ENCODE measurements around the gene SOHLH1.

- no peak for TF ChIP-seq EZH2 (IDR thresholded peaks at IDR 0.05; ENCODE audit: insufficient read depth, poor library complexity, severe bottlenecking)
- no peak for TF ChIP-seq EZH2phosphoT487 (IDR thresholded peaks at IDR 0.05; ENCODE audit: insufficient read depth, low read depth)
Measured at GRCh38 chr9:135689011-135689410, 10.3 kb downstream of the SOHLH1 start.

Data from GM23248 (cell line).